ENCODE results near the gene B4GALNT3. TPM values are rescaled to one million over a fixed set of nuclear protein-coding genes. Genes with fewer than 3 reads are reported as not detected.
"Not testable (repeated sequence)": the region's sequence is repeated elsewhere in the genome, so short reads cannot be mapped to it uniquely, and the experiment has no call there.

Gene B4GALNT3
- total RNA-seq, 1 donor from 2014 or later, result 4.2 TPM

DNA sequence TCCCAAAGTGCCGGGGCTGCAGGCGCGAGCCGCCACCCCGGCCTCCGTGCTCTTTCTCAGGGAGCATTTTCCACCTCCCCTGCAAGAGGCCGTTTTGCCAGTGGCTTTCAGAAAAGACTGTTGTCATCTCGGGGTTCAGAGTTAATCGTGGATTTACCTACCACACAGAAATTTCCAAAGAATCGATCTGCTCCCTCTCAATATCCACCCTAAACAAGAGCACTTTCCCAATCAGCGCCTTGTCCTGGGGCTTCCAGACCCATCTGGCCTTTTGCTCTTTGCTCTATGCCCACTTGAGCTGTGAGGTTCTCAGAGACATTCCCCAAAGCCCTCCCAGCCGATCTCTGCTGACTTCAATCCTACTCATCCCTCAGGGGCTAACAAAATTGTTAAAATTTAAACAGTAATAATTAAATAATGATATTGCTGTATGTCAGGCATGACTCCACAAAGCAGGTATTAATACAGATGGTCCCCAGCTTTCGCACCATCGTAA, 116.9 kb downstream of the B4GALNT3 start:
- Histone ChIP-seq H3K27me3 (ENCODE audit: control insufficient read depth in 3 of 3, insufficient read depth in 3 of 3, low read length in 3 of 3) (no peaks in the 10 kb centered on the region), H3K9ac (ENCODE audit: low read depth in 1 of 3, low read length in 3 of 3) (peak overlapping the region in 2 of 3 donors; percentile 59 to 78), H3K4me1 (ENCODE audit: control insufficient read depth in 3 of 3, insufficient read depth in 3 of 3, low read length in 3 of 3) (peaks cover 38 to 51% (median 50%) of the 10 kb centered on the region in 3 donors), H3K9me3 (ENCODE audit: control insufficient read depth in 3 of 3, low read length in 3 of 3) (no peaks in the 10 kb centered on the region), H3K4me3 (ENCODE audit: low read length in 3 of 3) (peak overlapping the region; percentile 43 to 58 (median 56)), H3K27ac (ENCODE audit: low read depth, low read length) (peak overlapping the region; percentile 54), H3K36me3 (ENCODE audit: control insufficient read depth in 3 of 3, insufficient read depth in 3 of 3, low read length in 3 of 3) (no peaks in the 10 kb centered on the region)

DNA sequence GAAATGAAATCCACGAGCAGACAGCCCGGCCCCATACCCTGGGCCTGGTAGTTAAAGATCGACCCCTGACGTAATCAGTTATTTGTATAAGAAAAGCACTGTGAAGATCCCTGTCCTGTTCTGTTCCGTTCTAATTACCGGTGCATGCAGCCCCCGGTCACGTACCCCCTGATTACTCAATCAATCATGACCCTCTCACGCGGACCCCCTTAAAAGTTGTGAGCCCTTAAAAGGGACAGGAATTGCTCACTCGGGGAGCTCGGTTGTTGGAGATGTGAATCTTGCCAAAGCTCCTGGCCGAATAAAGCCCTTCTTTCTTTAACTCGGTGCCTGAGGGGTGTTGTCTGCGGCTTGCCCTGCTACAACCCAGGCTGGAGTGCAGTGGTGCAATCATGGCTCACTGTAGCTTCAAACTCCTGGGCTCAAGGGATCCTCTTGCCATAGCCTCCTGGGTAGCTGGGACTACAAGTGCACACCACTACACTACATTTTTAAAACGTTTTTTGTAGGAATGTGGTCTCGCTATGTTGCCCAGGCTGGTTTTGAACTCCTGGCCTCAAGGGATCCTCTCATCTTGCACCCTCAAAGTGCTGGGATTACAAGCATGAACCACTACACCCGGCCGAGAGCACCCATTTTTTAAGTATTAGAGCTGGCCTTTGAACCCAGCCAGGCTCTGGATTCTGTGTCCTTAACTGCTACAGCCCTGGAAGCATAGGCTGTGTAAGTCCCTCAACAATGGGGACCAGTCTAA, 118.4 kb downstream of the B4GALNT3 start:
- not testable (repeated sequence) for H3K9ac ChIP-seq (ENCODE audit: low read depth in 1 of 3, low read length in 3 of 3); H3K4me3 ChIP-seq (ENCODE audit: low read length in 3 of 3); H3K27me3 ChIP-seq (ENCODE audit: control insufficient read depth in 3 of 3, insufficient read depth in 3 of 3, low read length in 3 of 3); H3K9me3 ChIP-seq (ENCODE audit: control insufficient read depth in 3 of 3, low read length in 3 of 3); H3K36me3 ChIP-seq (ENCODE audit: control insufficient read depth in 3 of 3, insufficient read depth in 3 of 3, low read length in 3 of 3)
- H3K4me1 ChIP-seq (ENCODE audit: control insufficient read depth in 3 of 3, insufficient read depth in 3 of 3, low read length in 3 of 3), result peaks cover 34 to 51% (median 50%) of the 10 kb centered on the region in 3 donors
- peak overlapping the region; percentile 19 for H3K27ac ChIP-seq (ENCODE audit: low read depth, low read length)

DNA sequence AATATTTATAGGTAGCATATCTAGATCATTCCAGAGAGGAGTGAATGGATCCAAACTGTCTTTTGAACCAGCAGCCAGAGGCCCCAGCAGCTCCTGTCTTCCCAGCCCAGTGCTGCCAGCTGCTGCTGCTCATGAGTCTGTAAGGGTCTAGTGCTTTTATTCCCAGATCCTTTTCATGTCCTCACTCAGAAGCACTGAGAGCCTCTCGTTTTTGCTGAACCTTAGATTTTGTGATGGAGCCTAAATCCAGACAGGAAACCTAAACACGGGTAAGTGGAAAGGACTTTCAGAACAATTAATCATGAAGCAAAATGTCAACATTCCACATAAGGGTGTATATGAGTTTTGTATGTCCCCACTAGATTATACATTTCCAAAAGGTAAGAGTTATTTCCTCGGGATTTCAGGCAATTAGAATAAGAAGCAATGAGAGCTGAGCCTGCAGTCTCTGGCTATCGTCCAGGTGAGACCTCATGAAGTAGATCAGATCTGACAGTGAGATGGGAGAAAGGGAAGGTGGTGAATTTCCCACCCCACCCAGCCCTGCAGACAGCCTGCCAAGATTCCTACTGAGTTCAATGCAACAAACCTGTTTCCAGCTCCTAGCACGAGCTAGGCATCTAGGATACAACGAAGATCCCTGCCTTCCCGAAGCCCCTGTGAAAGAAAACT, 119.1 kb downstream of the B4GALNT3 start:
- peak overlapping the region; percentile 19 for H3K27ac ChIP-seq (ENCODE audit: low read depth, low read length)
- H3K36me3 ChIP-seq (ENCODE audit: control insufficient read depth in 3 of 3, insufficient read depth in 3 of 3, low read length in 3 of 3), result no peaks in the 10 kb centered on the region
- peaks cover 34 to 55% (median 52%) of the 10 kb centered on the region in 3 donors for H3K4me1 ChIP-seq (ENCODE audit: control insufficient read depth in 3 of 3, insufficient read depth in 3 of 3, low read length in 3 of 3)
- no peaks in the 10 kb centered on the region for H3K27me3 ChIP-seq (ENCODE audit: control insufficient read depth in 3 of 3, insufficient read depth in 3 of 3, low read length in 3 of 3)
- no peaks in the 10 kb centered on the region for H3K9me3 ChIP-seq (ENCODE audit: control insufficient read depth in 3 of 3, low read length in 3 of 3)
- H3K9ac ChIP-seq (ENCODE audit: low read depth in 1 of 3, low read length in 3 of 3), result peak overlapping the region in 1 of 3 donors; percentile 33
- no peak overlapping the region for H3K4me3 ChIP-seq (ENCODE audit: low read length in 3 of 3)

DNA sequence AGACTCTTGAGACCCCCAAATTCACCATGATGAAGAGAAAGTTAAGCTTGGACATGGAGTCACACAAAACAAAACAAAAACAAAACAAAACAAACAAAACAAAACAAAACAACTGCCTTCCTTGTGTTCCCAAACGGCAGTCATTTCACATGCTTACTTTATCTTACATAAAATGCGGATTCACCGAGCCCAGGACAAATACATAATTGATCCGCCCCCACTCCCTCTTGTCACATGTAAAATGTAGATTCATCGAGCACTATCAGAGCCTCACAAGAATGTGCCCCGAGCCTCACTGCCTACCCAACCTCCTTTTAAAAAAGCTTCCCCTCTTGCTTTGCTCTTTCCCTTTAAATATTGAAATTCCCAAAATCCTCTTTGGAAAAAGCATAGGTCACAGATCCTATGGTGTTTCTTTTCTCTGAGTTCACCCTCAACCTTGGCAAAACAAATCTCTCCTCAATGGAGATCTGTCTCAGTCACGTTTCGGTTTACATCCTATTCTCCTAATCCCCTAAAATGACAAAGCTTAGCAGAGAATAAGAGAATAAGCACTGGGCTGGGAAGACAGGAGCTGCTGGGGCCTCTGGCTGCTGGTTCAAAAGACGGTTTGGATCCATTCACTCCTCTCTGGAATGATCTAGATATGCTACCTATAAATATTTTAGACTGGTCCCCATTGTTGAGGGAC, 119.8 kb downstream of the B4GALNT3 start:
- Histone ChIP-seq H3K9ac (ENCODE audit: low read depth in 1 of 3, low read length in 3 of 3) (no peak overlapping the region), H3K9me3 (ENCODE audit: control insufficient read depth in 3 of 3, low read length in 3 of 3) (no peaks in the 10 kb centered on the region), H3K36me3 (ENCODE audit: control insufficient read depth in 3 of 3, insufficient read depth in 3 of 3, low read length in 3 of 3) (no peaks in the 10 kb centered on the region), H3K4me3 (ENCODE audit: low read length in 3 of 3) (no peak overlapping the region), H3K27me3 (ENCODE audit: control insufficient read depth in 3 of 3, insufficient read depth in 3 of 3, low read length in 3 of 3) (no peaks in the 10 kb centered on the region), H3K4me1 (ENCODE audit: control insufficient read depth in 3 of 3, insufficient read depth in 3 of 3, low read length in 3 of 3) (peaks cover 38 to 60% (median 57%) of the 10 kb centered on the region in 3 donors), H3K27ac (ENCODE audit: low read depth, low read length) (no peak overlapping the region)

DNA sequence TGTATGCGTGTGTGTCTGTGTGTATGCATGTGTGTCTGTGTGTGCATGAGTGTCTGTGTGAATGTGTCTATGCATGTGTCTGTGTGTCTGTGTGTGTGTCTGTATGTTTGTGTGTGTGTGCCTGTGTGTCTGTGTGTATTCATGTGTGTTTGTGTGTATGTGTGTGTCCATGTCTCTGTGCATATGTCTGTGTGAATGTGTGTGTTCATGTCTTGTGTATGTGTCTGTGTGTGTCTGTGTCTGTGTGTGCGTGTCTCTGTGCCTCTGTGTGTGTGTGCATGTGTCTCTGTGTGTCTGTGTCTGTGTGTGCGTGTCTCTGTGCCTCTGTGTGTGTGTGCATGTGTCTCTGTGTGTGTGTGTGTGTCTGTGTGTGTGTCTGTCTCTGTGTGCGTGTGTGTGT, 121.1 kb downstream of the B4GALNT3 start:
- Histone ChIP-seq H3K27ac (ENCODE audit: low read depth, low read length) (no peak overlapping the region), H3K36me3 (ENCODE audit: control insufficient read depth in 3 of 3, insufficient read depth in 3 of 3, low read length in 3 of 3) (no peaks in the 10 kb centered on the region), H3K9me3 (ENCODE audit: control insufficient read depth in 3 of 3, low read length in 3 of 3) (no peaks in the 10 kb centered on the region), H3K9ac (ENCODE audit: low read depth in 1 of 3, low read length in 3 of 3) (peak overlapping the region in 1 of 3 donors; percentile 57), H3K4me1 (ENCODE audit: control insufficient read depth in 3 of 3, insufficient read depth in 3 of 3, low read length in 3 of 3) (peaks cover 30 to 53% (median 48%) of the 10 kb centered on the region in 3 donors), H3K4me3 (ENCODE audit: low read length in 3 of 3) (no peak overlapping the region), H3K27me3 (ENCODE audit: control insufficient read depth in 3 of 3, insufficient read depth in 3 of 3, low read length in 3 of 3) (no peaks in the 10 kb centered on the region)

DNA sequence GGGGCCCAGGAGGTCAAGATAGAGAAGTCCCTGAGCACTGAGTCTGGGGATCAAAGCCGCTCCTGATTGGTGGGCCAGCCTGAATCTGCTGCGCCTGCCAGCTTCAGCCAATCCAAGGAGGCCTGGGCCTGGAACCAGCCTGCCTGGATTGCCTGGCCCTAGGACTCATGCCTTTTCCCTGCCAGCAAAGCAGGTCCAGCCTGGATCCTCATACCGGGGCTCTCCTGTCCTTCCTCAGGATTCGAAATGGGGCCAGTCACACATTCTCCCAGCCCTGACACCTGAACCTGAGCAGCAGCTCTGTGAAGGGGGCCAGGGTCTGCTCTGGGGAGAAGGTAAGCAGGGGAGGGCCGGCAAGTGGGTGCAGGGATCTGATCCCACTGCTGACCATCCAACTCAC, 121.6 kb downstream of the B4GALNT3 start:
- peak overlapping the region in 1 of 3 donors; percentile 57 for H3K9ac ChIP-seq (ENCODE audit: low read depth in 1 of 3, low read length in 3 of 3)
- H3K4me3 ChIP-seq (ENCODE audit: low read length in 3 of 3), result no peak overlapping the region
- no peaks in the 10 kb centered on the region for H3K36me3 ChIP-seq (ENCODE audit: control insufficient read depth in 3 of 3, insufficient read depth in 3 of 3, low read length in 3 of 3)
- no peaks in the 10 kb centered on the region for H3K9me3 ChIP-seq (ENCODE audit: control insufficient read depth in 3 of 3, low read length in 3 of 3)
- H3K27ac ChIP-seq (ENCODE audit: low read depth, low read length), result peak overlapping the region; percentile 15
- peaks cover 25 to 48% (median 43%) of the 10 kb centered on the region in 3 donors for H3K4me1 ChIP-seq (ENCODE audit: control insufficient read depth in 3 of 3, insufficient read depth in 3 of 3, low read length in 3 of 3)
- H3K27me3 ChIP-seq (ENCODE audit: control insufficient read depth in 3 of 3, insufficient read depth in 3 of 3, low read length in 3 of 3), result no peaks in the 10 kb centered on the region

DNA sequence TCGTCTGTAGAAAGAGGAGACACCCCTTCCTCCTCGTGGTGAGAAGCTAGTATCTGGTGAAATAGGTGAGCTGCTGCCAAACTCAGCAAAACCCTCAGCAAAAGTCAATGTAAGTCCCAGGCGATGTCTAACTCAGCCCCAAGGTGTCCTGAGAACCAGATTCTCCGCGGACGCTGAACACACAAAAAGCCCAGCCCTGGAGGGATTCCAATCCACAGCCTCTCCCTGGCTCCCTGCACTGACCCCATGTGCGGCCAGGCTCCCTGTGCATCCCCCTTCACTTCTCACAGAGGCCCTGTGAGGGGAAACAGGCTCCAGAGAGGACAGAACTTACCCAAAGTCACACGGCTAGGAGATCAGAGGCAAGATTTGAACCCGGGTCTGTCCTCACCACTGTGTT, 122.0 kb downstream of the B4GALNT3 start:
- Histone ChIP-seq H3K9ac (ENCODE audit: low read depth in 1 of 3, low read length in 3 of 3) (peak overlapping the region; percentile 8 to 57 (median 40)), H3K27ac (ENCODE audit: low read depth, low read length) (peak overlapping the region; percentile 15), H3K27me3 (ENCODE audit: control insufficient read depth in 3 of 3, insufficient read depth in 3 of 3, low read length in 3 of 3) (no peaks in the 10 kb centered on the region), H3K36me3 (ENCODE audit: control insufficient read depth in 3 of 3, insufficient read depth in 3 of 3, low read length in 3 of 3) (no peaks in the 10 kb centered on the region), H3K4me3 (ENCODE audit: low read length in 3 of 3) (no peak overlapping the region), H3K9me3 (ENCODE audit: control insufficient read depth in 3 of 3, low read length in 3 of 3) (no peaks in the 10 kb centered on the region), H3K4me1 (ENCODE audit: control insufficient read depth in 3 of 3, insufficient read depth in 3 of 3, low read length in 3 of 3) (peaks cover 21 to 44% (median 38%) of the 10 kb centered on the region in 3 donors)

DNA sequence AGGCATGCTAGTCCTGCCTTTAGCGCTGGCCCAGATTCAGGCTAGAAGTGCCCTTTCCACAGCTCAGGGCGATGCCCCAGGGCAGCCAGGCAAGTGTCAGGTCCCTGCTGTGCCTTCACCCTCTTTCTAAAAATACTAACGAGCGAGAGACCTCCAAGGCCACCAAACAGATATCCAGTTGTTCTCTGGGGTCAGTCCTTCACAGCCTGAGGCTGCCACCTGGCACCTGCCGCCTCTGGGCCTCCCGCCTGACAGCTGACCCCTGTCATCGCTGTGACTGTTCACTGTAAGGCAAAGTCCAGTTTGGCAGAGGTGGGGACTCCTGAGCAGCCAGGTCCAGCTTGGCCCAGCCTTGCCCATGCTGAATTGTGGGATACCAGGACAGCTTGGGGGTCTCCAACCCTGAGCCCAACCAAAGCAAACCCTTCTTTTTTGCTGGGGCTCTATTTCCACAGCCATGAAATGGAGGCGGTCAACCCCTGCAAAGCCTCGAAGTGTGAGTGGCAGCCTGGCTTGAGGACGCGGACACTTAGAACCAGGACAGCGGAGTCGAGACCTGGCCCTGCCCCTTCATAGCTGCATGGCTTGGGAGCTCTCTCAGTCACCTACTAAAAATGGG, 123.6 kb downstream of the B4GALNT3 start:
- H3K27me3 ChIP-seq (ENCODE audit: control insufficient read depth in 3 of 3, insufficient read depth in 3 of 3, low read length in 3 of 3), result no peaks in the 10 kb centered on the region
- H3K4me1 ChIP-seq (ENCODE audit: control insufficient read depth in 3 of 3, insufficient read depth in 3 of 3, low read length in 3 of 3), result peaks cover 21 to 43% (median 33%) of the 10 kb centered on the region in 3 donors
- no peaks in the 10 kb centered on the region for H3K9me3 ChIP-seq (ENCODE audit: control insufficient read depth in 3 of 3, low read length in 3 of 3)
- peak overlapping the region in 2 of 3 donors; percentile 52 to 60 for H3K4me3 ChIP-seq (ENCODE audit: low read length in 3 of 3)
- no peaks in the 10 kb centered on the region for H3K36me3 ChIP-seq (ENCODE audit: control insufficient read depth in 3 of 3, insufficient read depth in 3 of 3, low read length in 3 of 3)
- H3K27ac ChIP-seq (ENCODE audit: low read depth, low read length), result peak overlapping the region; percentile 95
- H3K9ac ChIP-seq (ENCODE audit: low read depth in 1 of 3, low read length in 3 of 3), result peak overlapping the region; percentile 62 to 75 (median 70)

DNA sequence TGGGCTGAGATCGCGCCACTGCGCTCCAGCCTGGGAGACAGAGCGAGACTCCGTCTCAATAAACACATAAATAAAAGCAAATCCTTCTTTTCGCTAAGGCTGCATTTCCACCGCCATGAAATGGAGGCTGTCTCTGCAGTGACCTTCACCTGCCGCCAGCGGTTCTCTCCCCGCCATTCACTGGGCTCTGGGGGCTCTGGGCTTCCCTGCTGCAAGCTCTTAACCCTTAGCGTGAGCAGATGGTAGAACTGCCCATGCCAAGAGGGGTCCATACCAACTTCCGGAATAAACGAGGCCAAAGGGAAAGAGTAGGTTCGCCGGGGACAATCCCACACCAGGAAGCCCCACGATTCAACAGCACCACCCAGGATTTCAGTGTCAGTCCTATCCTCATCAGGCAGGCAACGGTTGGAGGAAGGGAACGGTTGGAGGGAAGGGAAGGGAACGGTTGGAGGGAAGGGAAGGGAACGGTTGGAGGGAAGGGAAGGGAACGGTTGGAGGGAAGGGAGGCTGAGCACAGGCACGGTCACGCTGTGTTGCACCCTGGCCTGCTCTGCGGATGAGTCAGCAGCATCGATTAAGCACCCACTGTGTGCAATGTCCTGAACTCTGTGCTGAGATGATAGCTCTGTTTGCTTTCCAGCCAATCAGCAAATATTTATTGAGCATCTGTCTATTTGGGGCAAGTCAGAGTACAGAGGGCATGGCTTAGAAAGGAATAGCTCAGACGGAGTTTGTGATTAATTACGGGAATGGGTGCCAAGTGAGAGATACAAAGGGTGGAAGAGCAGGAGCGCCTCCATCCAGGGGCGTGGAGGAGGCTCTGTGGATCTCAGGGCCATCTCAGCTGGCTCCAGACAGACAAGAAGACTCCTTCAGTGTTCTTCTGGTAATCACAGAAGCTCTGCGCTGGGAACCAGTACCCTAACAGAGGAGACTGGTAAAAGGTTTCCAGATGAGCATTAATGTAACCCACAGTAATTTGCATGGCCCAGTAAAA, 125.6 kb downstream of the B4GALNT3 start:
- H3K9ac ChIP-seq (ENCODE audit: low read depth in 1 of 3, low read length in 3 of 3), result no peak overlapping the region
- no peak overlapping the region for H3K4me3 ChIP-seq (ENCODE audit: low read length in 3 of 3)
- no peaks in the 10 kb centered on the region for H3K36me3 ChIP-seq (ENCODE audit: control insufficient read depth in 3 of 3, insufficient read depth in 3 of 3, low read length in 3 of 3)
- no peaks in the 10 kb centered on the region for H3K9me3 ChIP-seq (ENCODE audit: control insufficient read depth in 3 of 3, low read length in 3 of 3)
- no peak overlapping the region for H3K27ac ChIP-seq (ENCODE audit: low read depth, low read length)
- no peaks in the 10 kb centered on the region for H3K27me3 ChIP-seq (ENCODE audit: control insufficient read depth in 3 of 3, insufficient read depth in 3 of 3, low read length in 3 of 3)
- peaks cover 14 to 36% (median 29%) of the 10 kb centered on the region in 3 donors for H3K4me1 ChIP-seq (ENCODE audit: control insufficient read depth in 3 of 3, insufficient read depth in 3 of 3, low read length in 3 of 3)
